GM12878 (cell line): Measurements from ENCODE around the gene LRRC14B.

Experiments used
- EP300 ChIP-seq, 2 experiments: fragments of 150-350 bp in 1 of 2; IDR thresholded peaks; 2 replicates each; pipeline ENCODE4 v1.6.1; 2011 to 2012; ENCODE audit warnings: low read depth in 2 of 2, low read length in 2 of 2, borderline replicate concordance in 1 of 2, improper control_type of control experiment in 1 of 2, inconsistent platforms in 1 of 2; ENCODE audit not compliant: control insufficient read depth in 1 of 2
- MXI1 ChIP-seq: fragments of 150-350 bp; IDR thresholded peaks from 2 replicates; pipeline ENCODE4 v1.6.1; 2011; ENCODE audit warnings: low read depth, mild to moderate bottlenecking, inconsistent platforms, low read length, improper control_type of control experiment
- REST ChIP-seq: IDR thresholded peaks from 2 replicates; pipeline ENCODE4 v1.6.1; 2012; ENCODE audit warnings: mild to moderate bottlenecking, low read depth, low read length
- TF ChIP-seq, protein P1 (sequence below), 3 experiments: IDR thresholded peaks in 2 of 3; conservative IDR thresholded peaks in 1 of 3; 2 replicates each; pipeline ENCODE4 v1.5.1; 2011; ENCODE audit warnings: low read depth in 3 of 3, low read length in 3 of 3, mild to moderate bottlenecking in 3 of 3, control low read depth in 2 of 3, moderate library complexity in 2 of 3, inconsistent platforms in 1 of 3, mixed read lengths in 1 of 3; ENCODE audit not compliant: control insufficient read depth in 2 of 3, insufficient read depth in 1 of 3; ENCODE audit errors: extremely low read depth in 1 of 3

DNA sequence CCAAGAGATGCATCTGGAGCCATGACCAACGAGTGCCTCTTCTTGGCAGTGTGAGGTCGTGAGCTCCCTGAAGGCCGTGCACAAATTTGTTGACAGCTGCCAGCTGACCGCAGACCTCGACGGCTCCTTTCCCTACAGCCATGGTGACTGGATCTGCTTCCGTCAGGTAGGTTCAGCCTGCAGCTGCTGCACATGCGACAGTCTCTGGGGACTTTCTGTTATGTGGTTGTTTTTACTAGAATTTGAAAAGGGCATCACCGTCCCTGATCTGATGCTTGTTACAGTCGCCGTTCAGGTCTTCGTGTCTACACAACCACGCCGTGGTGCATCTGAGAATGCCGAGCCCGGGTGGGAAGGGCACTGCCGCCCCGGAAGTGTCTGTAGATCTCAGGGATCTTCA lies 36.5 kb upstream of the LRRC14B start:
- no peak for TF ChIP-seq EP300 (IDR thresholded peaks at IDR 0.05; ENCODE audit: borderline replicate concordance in 1 of 2, control insufficient read depth in 1 of 2, low read depth in 2 of 2, low read length in 2 of 2)
- TF ChIP-seq, protein P1, sequence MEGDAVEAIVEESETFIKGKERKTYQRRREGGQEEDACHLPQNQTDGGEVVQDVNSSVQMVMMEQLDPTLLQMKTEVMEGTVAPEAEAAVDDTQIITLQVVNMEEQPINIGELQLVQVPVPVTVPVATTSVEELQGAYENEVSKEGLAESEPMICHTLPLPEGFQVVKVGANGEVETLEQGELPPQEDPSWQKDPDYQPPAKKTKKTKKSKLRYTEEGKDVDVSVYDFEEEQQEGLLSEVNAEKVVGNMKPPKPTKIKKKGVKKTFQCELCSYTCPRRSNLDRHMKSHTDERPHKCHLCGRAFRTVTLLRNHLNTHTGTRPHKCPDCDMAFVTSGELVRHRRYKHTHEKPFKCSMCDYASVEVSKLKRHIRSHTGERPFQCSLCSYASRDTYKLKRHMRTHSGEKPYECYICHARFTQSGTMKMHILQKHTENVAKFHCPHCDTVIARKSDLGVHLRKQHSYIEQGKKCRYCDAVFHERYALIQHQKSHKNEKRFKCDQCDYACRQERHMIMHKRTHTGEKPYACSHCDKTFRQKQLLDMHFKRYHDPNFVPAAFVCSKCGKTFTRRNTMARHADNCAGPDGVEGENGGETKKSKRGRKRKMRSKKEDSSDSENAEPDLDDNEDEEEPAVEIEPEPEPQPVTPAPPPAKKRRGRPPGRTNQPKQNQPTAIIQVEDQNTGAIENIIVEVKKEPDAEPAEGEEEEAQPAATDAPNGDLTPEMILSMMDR (IDR thresholded peaks at IDR 0.05 in 2 of 3, conservative IDR thresholded peaks at IDR 0.05 in 1 of 3; ENCODE audit: control insufficient read depth in 2 of 3, extremely low read depth in 1 of 3, insufficient read depth in 1 of 3, low read depth in 3 of 3, low read length in 3 of 3) = no peak
- TF ChIP-seq MXI1 = no peak
- TF ChIP-seq REST = no peak
